Measurements from ENCODE around the gene EVC2.

EVC2 gene

GRCh38 chr4:5552451-5552850 lies 155.9 kb downstream of the EVC2 start:
- no peak for DNase-seq

- no peak for DNase-seq
Measured at GRCh38 chr4:5547651-5548249, 160.6 kb downstream of the EVC2 start.

- DNase-seq = no peak
Measured at GRCh38 chr4:5545271-5545670, 163.1 kb downstream of the EVC2 start.

- DNase-seq = no peak
Measured at GRCh38 chr4:5544762-5545161, 163.6 kb downstream of the EVC2 start.

GRCh38 chr4:5543681-5544080 lies 164.7 kb downstream of the EVC2 start:
- no peak for DNase-seq

GRCh38 chr4:5541169-5541568 lies 167.2 kb downstream of the EVC2 start:
- DNase-seq = no peak

- no peak for DNase-seq
Measured at GRCh38 chr4:5539584-5539983, 168.8 kb downstream of the EVC2 start.

- DNase-seq = no peak
Measured at GRCh38 chr4:5532100-5532499, 176.3 kb downstream of the EVC2 start.

GRCh38 chr4:5528031-5528436 lies 180.3 kb downstream of the EVC2 start:
- DNase-seq = no peak

- no peak for DNase-seq
Measured at GRCh38 chr4:5527211-5527610, 181.1 kb downstream of the EVC2 start.

- DNase-seq = no peak
Measured at GRCh38 chr4:5526080-5526846, 182.1 kb downstream of the EVC2 start.

- DNase-seq = no peak
Measured at GRCh38 chr4:5524446-5525299, 183.7 kb downstream of the EVC2 start.

- DNase-seq = no peak
Measured at GRCh38 chr4:5517372-5517771, 191.0 kb downstream of the EVC2 start.

GRCh38 chr4:5515646-5516045 lies 192.7 kb downstream of the EVC2 start:
- DNase-seq = no peak

All from 8988T (cell line).